Nephron (organoid): Measurements from ENCODE around the gene KDM8.

Experiments used
- H3K27ac Mint-ChIP-seq, 3 experiments: 2 replicates each; pipeline ENCODE4 v1.8.0; 2020; ENCODE audit warnings: mixed read lengths in 3 of 3, mild to moderate bottlenecking in 2 of 3, moderate library complexity in 1 of 3
- H3K27me3 Mint-ChIP-seq: 2 replicates; pipeline ENCODE4 v1.8.0; 2021; ENCODE audit warnings: low read depth, mild to moderate bottlenecking, moderate library complexity, mixed read lengths
- H3K36me3 Mint-ChIP-seq: 2 replicates; pipeline ENCODE4 v1.8.0; 2020; ENCODE audit warnings: low read depth, mixed read lengths
- H3K4me1 Mint-ChIP-seq: 2 replicates; pipeline ENCODE4 v1.8.0; 2020; ENCODE audit warnings: mixed read lengths
- H3K4me3 Mint-ChIP-seq, 3 experiments: 2 replicates each; pipeline ENCODE4 v1.8.0; 2020; ENCODE audit warnings: mild to moderate bottlenecking in 3 of 3, mixed read lengths in 3 of 3, moderate library complexity in 2 of 3
- H3K9me3 Mint-ChIP-seq: 2 replicates; pipeline ENCODE4 v1.8.0; 2020; ENCODE audit warnings: mixed read lengths
- TF ChIP-seq, protein P1 (sequence below), 3 experiments: fragments of 200-600 bp; sonication (generic); IDR thresholded peaks; one replicate each; pipeline ENCODE4 v1.5.0; 2021; ENCODE audit warnings: antibody characterized with exemption in 3 of 3; ENCODE audit not compliant: unreplicated experiment in 3 of 3

Gene KDM8

DNA sequence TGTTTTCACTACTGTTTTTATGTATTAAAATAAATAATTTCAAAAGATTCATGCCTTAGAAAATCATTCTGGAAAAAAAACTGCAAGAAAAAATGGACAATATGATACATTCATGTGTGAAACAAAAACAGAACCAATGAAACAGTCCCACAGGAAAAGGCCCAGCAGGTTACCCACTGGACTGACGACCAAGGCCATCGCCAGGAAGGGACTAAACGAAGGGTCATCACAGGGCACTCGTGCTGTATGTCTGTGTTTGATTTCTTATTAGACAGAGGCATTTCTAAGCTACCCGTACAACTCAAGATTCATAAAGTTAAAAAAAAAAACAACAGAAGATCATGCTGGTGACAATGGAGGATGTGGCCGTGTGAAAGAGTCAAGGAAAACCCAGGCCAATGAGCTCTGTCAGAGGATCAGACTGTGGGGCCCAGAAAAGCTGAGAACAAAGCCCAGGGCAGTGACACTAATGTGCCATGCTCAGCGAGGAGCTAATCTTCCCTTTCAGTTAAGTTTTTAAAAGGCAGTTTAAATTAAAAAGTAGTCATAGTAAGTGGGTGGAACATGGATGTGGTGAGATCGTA lies 33.4 kb downstream of the KDM8 start:
- Mint-ChIP-seq H3K4me3 (peak overlapping the region in 1 of 3 experiments; percentile 51), H3K9me3 (no peaks in the 10 kb centered on the region), H3K27ac (peak overlapping the region; percentile 70 to 85 (median 71)), H3K27me3 (no peaks in the 10 kb centered on the region), H3K4me1 (peaks cover 54% of the 10 kb centered on the region), H3K36me3 (no peaks in the 10 kb centered on the region)
- TF ChIP-seq, protein P1, sequence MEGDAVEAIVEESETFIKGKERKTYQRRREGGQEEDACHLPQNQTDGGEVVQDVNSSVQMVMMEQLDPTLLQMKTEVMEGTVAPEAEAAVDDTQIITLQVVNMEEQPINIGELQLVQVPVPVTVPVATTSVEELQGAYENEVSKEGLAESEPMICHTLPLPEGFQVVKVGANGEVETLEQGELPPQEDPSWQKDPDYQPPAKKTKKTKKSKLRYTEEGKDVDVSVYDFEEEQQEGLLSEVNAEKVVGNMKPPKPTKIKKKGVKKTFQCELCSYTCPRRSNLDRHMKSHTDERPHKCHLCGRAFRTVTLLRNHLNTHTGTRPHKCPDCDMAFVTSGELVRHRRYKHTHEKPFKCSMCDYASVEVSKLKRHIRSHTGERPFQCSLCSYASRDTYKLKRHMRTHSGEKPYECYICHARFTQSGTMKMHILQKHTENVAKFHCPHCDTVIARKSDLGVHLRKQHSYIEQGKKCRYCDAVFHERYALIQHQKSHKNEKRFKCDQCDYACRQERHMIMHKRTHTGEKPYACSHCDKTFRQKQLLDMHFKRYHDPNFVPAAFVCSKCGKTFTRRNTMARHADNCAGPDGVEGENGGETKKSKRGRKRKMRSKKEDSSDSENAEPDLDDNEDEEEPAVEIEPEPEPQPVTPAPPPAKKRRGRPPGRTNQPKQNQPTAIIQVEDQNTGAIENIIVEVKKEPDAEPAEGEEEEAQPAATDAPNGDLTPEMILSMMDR (IDR thresholded peaks at IDR 0.05; ENCODE audit: unreplicated experiment in 3 of 3) = no peak

DNA sequence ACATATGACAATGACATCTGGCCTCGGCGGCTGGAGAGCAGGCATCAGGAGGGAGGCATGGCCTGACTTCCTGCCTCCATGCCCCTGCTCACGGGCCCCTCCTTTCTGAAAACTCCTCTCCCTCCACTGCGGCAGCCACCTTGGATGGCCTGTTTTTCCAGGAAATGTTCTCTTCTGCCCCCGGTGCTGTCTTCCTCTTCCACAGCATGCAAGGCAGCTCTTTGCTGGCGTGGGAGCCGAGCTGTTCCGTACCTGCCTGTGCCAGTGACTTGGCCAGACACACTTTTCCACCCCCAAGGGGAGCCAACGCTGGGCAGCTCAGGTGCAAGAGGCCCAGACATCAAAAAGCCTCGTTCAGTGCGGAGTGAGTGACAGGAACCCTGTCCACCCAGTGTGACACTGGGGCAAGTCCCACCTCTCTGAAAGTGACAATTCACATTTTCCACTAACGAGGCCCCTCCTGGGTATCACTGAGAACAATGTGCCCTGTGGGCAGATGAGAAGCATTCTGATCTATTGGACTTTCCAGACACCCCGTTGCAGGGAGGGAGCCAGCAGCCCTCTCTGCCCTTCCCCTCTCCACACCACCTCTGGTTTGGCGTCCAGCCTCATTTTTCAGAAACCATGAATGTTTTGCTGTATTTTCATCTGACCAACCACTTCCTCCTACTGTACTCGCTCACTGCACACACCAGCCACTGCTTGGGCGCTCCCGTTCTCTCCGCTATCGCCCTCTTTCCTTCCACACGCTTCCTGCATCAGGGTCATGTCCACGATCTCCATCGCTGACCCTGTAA lies 34.1 kb downstream of the KDM8 start:
- Mint-ChIP-seq H3K27ac (peak overlapping the region; percentile 70 to 85 (median 71)), H3K9me3 (no peaks in the 10 kb centered on the region)

DNA sequence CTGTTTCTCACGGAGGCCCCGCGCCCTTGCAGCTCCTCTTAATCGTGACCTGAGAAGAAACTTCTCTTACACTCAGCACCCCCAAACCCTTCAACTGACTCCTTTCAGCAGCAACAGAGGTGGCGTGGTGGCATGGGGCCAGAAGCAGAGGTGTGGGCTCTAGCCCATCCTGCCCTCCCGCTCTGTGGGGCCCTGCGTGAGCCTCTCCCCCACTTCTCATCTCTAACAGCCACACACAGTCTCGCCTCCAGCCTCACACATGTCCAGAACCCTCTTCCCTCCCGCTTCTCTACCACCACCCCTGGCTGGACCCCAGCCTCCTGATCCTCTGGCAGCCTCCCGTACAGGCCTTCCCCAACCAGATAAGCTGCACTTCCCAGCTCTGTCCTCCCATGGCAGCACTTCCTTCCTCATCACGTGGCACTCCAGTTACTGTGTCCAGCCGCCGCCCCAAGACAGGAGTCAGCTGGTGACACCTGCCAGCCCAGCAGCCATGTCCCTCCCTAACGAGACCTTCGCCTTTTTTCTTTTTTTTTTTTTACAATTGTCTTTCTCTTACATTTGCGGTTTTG lies 34.8 kb downstream of the KDM8 start:
- TF ChIP-seq, protein P1 (IDR thresholded peaks at IDR 0.05; ENCODE audit: unreplicated experiment in 3 of 3) = no peak
- H3K4me1 Mint-ChIP-seq = peaks cover 54% of the 10 kb centered on the region
- no peaks in the 10 kb centered on the region for H3K36me3 Mint-ChIP-seq
- H3K27ac Mint-ChIP-seq = peak overlapping the region; percentile 55 to 70 (median 56)
- H3K9me3 Mint-ChIP-seq = no peaks in the 10 kb centered on the region
- no peaks in the 10 kb centered on the region for H3K27me3 Mint-ChIP-seq
- H3K4me3 Mint-ChIP-seq = peak overlapping the region in 1 of 3 experiments; percentile 7

More for the DNA sequence above, 34.1 kb downstream of the KDM8 start:
- H3K36me3 Mint-ChIP-seq = no peaks in the 10 kb centered on the region
- H3K4me3 Mint-ChIP-seq = peak overlapping the region in 1 of 3 experiments; percentile 51
- H3K27me3 Mint-ChIP-seq = no peaks in the 10 kb centered on the region
- TF ChIP-seq, protein P1 (IDR thresholded peaks at IDR 0.05; ENCODE audit: unreplicated experiment in 3 of 3) = no peak
- peaks cover 54% of the 10 kb centered on the region for H3K4me1 Mint-ChIP-seq

DNA sequence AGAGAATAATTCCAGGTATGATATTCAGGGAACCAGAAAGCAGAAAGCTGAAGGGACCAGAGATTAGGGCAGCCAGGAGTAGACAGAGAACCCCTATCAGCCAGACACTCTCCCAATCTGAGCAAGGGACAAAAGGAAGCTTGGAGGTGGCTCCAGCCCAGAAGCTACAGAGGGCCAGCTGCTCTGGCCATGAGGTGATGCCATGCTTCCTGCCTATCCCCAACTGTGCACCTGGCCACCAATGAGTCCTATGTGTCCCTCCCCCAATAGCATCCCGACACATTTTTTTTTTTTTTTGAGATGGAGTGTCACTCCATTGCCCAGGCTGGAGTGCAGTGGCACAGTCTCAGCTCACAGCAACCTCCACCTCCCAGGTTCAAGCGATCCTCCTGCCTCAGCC lies 35.3 kb downstream of the KDM8 start:
- Mint-ChIP-seq H3K4me3 (no peak overlapping the region), H3K9me3 (no peaks in the 10 kb centered on the region), H3K4me1 (peaks cover 56% of the 10 kb centered on the region), H3K27me3 (no peaks in the 10 kb centered on the region), H3K27ac (peak overlapping the region; percentile 55 to 70 (median 56)), H3K36me3 (no peaks in the 10 kb centered on the region)
- TF ChIP-seq, protein P1 (IDR thresholded peaks at IDR 0.05; ENCODE audit: unreplicated experiment in 3 of 3) = no peak

DNA sequence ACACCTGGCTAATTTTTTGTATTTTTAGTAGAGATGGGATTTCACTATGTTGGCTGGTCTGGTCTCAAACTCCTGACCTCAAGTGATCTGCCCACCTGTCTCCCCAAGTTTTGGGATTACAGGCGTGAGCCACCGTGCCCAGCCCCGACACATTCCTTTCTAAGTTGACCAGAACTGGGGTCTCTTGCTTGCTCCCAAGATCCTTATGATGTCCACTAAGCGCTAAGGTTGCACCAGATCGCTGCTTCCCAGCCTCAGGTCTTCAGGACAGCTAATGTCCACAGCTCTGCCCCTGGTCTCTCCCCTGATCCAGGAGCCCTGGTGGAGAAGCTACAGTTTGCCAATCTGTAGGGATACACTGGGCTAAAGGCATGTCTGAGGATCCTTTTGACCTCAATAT lies 35.7 kb downstream of the KDM8 start:
- H3K27ac Mint-ChIP-seq = peak overlapping the region; percentile 26 to 54 (median 44)
- no peaks in the 10 kb centered on the region for H3K9me3 Mint-ChIP-seq
- H3K27me3 Mint-ChIP-seq = no peaks in the 10 kb centered on the region
- peaks cover 60% of the 10 kb centered on the region for H3K4me1 Mint-ChIP-seq
- no peaks in the 10 kb centered on the region for H3K36me3 Mint-ChIP-seq
- TF ChIP-seq, protein P1 (IDR thresholded peaks at IDR 0.05; ENCODE audit: unreplicated experiment in 3 of 3) = no peak
- H3K4me3 Mint-ChIP-seq = no peak overlapping the region
